Gastrocnemius medialis (tissue), 4 donors: Measurements from ENCODE around the gene TM9SF1.

ENCODE experiments used
- POLR2A ChIP-seq, 2 donors: fragments of 450-650 bp; IDR thresholded peaks; one replicate each; pipeline ENCODE4 v1.6.1; 2017; ENCODE audit warnings: antibody characterized with exemption in 2 of 2, mild to moderate bottlenecking in 2 of 2, moderate library complexity in 2 of 2
- TF ChIP-seq, protein P1 (sequence below), 5 experiments: fragments of 450-650 bp in 3 of 5; fragments of 200-600 bp in 2 of 5; sonication (generic) in 2 of 5; IDR thresholded peaks in 4 of 5; conservative IDR thresholded peaks in 1 of 5; 1 replicate in 4 of 5; 2 replicates in 1 of 5; pipeline ENCODE4 v1.5.1; 2016 to 2019; ENCODE audit warnings: antibody characterized with exemption in 5 of 5, mild to moderate bottlenecking in 3 of 5, moderate library complexity in 3 of 5

DNA sequence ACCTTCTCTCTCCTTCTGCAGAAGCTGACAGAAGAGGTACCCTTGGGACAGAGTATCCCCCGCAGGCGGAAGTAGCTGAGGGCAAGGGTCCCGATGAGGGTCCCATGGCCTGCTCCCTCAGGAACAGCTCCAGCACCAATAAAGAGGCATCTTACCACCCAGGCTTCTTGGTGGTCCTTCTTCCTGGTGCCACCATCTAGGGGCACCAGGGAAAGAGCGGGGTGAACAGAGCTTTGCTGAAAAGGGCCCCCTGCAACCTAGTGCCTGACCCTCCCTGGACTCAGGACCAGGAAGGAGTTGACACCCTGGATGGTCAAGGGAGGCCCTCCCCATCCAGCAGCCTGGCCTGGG is 34.8 kb downstream of the TM9SF1 start:
- TF ChIP-seq, protein P1, sequence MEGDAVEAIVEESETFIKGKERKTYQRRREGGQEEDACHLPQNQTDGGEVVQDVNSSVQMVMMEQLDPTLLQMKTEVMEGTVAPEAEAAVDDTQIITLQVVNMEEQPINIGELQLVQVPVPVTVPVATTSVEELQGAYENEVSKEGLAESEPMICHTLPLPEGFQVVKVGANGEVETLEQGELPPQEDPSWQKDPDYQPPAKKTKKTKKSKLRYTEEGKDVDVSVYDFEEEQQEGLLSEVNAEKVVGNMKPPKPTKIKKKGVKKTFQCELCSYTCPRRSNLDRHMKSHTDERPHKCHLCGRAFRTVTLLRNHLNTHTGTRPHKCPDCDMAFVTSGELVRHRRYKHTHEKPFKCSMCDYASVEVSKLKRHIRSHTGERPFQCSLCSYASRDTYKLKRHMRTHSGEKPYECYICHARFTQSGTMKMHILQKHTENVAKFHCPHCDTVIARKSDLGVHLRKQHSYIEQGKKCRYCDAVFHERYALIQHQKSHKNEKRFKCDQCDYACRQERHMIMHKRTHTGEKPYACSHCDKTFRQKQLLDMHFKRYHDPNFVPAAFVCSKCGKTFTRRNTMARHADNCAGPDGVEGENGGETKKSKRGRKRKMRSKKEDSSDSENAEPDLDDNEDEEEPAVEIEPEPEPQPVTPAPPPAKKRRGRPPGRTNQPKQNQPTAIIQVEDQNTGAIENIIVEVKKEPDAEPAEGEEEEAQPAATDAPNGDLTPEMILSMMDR (IDR thresholded peaks at IDR 0.05 in 4 of 5, conservative IDR thresholded peaks at IDR 0.05 in 1 of 5), result no peak
- no peak for TF ChIP-seq POLR2A (IDR thresholded peaks at IDR 0.05)
